22Rv1 (cell line): ENCODE measurements around the gene FNDC3A.

ENCODE experiments used
- CTCF ChIP-seq: fragments of 450-650 bp; IDR thresholded peaks from 2 replicates; pipeline ENCODE4 v1.5.1; 2017; ENCODE audit warnings: mild to moderate bottlenecking
- ZFX ChIP-seq: fragments of 450-650 bp; IDR thresholded peaks from 2 replicates; pipeline ENCODE4 v1.6.1; 2017; ENCODE audit warnings: antibody characterized with exemption, borderline replicate concordance

- no peak for TF ChIP-seq CTCF
- TF ChIP-seq ZFX = no peak
These were observed 242.3 kb downstream of the FNDC3A start for GRCh38 chr13:49217962-49218492.
